Caco-2 (cell line): ENCODE data around the gene CECR2. TPM values are rescaled to one million over a fixed set of nuclear protein-coding genes. Genes with fewer than 3 reads are reported as not detected.

Experiments used
- BruUV-seq: library from RNA; stranded (reverse); fragments of 400-500 nt; replicated peaks from 2 replicates; lab custom pipeline; 2021; lab: Mats Ljungman, UMichigan
- CTCF ChIA-PET: fragments of 300-600 bp; sonication (Branson Sonifier 250); formaldehyde crosslinking; loops from one replicate; lab custom pipeline; 2022; ENCODE audit warnings: antibody characterized with exemption; lab: Charles Lee
- POLR2A ChIA-PET: fragments of 300-600 bp; sonication (Branson Sonifier 250); formaldehyde crosslinking; loops from one replicate; lab custom pipeline; 2022; ENCODE audit warnings: antibody characterized with exemption; lab: Charles Lee
- DNase-seq, 2 experiments: peaks; one replicate each; pipeline versions ENCODE4 v3.0.0 to v3.0.0-alpha.2; 2020 to 2022
- H3K27me3 ChIP-seq: replicated peaks from 2 replicates; pipeline ENCODE4 v1.6.0; 2011; ENCODE audit warnings: low read length; ENCODE audit not compliant: control insufficient read depth, insufficient read depth
- H3K36me3 ChIP-seq: 2 replicates; pipeline ENCODE4 v1.5.1; 2011; ENCODE audit warnings: low read length; ENCODE audit not compliant: control insufficient read depth, insufficient read depth
- H3K4me1 ChIP-seq: fragments of 250-450 bp; sonication (Bioruptor Pico); 2 replicates; pipeline ENCODE4 v1.5.1; 2020; ENCODE audit warnings: mild to moderate bottlenecking
- H3K4me3 ChIP-seq: 2 replicates; pipeline ENCODE4 v1.5.1; 2011; ENCODE audit warnings: low read depth, mild to moderate bottlenecking, control low read depth, low read length
- H3K9me3 ChIP-seq: fragments of 250-450 bp; sonication (Bioruptor Pico); 2 replicates; pipeline ENCODE4 v1.5.1; 2020; ENCODE audit warnings: mild to moderate bottlenecking, moderate library complexity
- H3K27ac Mint-ChIP-seq: one replicate; pipeline ENCODE4 v1.8.0; 2022; ENCODE audit warnings: mixed read lengths; ENCODE audit not compliant: unreplicated experiment
- H3K27me3 Mint-ChIP-seq: one replicate; pipeline ENCODE4 v1.8.0; 2022; ENCODE audit warnings: mixed read lengths; ENCODE audit not compliant: insufficient read depth, unreplicated experiment
- H3K36me3 Mint-ChIP-seq: one replicate; pipeline ENCODE4 v1.8.0; 2022; ENCODE audit warnings: mild to moderate bottlenecking, mixed read lengths; ENCODE audit not compliant: insufficient read depth, unreplicated experiment
- H3K4me1 Mint-ChIP-seq: one replicate; pipeline ENCODE4 v1.8.0; 2022; ENCODE audit warnings: low read depth, mixed read lengths; ENCODE audit not compliant: unreplicated experiment
- H3K4me3 Mint-ChIP-seq: one replicate; pipeline ENCODE4 v1.8.0; 2022; ENCODE audit warnings: mild to moderate bottlenecking, moderate library complexity, mixed read lengths; ENCODE audit not compliant: unreplicated experiment
- H3K9me3 Mint-ChIP-seq: one replicate; pipeline ENCODE4 v1.8.0; 2022; ENCODE audit warnings: mixed read lengths; ENCODE audit not compliant: unreplicated experiment
- CTCF ChIP-seq, 2 experiments: fragments of 200-600 bp in 1 of 2; IDR thresholded peaks; 1 replicate in 1 of 2; 2 replicates in 1 of 2; pipeline versions ENCODE4 v1.5.1 to v1.8.0; 2011 to 2022; ENCODE audit warnings: antibody characterized with exemption in 1 of 2, control low read depth in 1 of 2, inconsistent platforms in 1 of 2, low read depth in 1 of 2, low read length in 1 of 2, mild to moderate bottlenecking in 1 of 2, moderate library complexity in 1 of 2; ENCODE audit not compliant: insufficient read depth in 1 of 2, severe bottlenecking in 1 of 2, unreplicated experiment in 1 of 2
- intact Hi-C: fragments of 100-400 bp; cut with micrococcal nuclease; formaldehyde crosslinking; loops from one replicate; pipeline ENCODE4 v1.10.0; 2022; ENCODE audit not compliant: unreplicated experiment
- total RNA-seq: library from RNA; stranded (reverse); gene quantifications from 2 replicates; pipeline ENCODE4 v1.2.3, GENCODE V29; 2022

CECR2 gene
- total RNA-seq, 1 experiment from 2014 or later: 1.1 TPM

- H3K36me3 Mint-ChIP-seq: no peaks in the 10 kb centered on the region
- Histone ChIP-seq H3K27me3 (no peaks in the 10 kb centered on the region), H3K4me3 (no peak overlapping the region), H3K36me3 (no peaks in the 10 kb centered on the region), H3K4me1 (peaks cover 12% of the 10 kb centered on the region; the same call in 1 of the 2 replicates), H3K9me3 (no peaks in the 10 kb centered on the region)
- DNase-seq: no peak
- H3K27ac Mint-ChIP-seq: no peak overlapping the region
- BruUV-seq: no TSS peak
- H3K4me1 Mint-ChIP-seq: peaks cover 22% of the 10 kb centered on the region
- no peak overlapping the region for H3K4me3 Mint-ChIP-seq
- POLR2A ChIA-PET: no interaction called here
- no peaks in the 10 kb centered on the region for H3K27me3 Mint-ChIP-seq
- intact Hi-C loops: no loop called here
- no peak for TF ChIP-seq CTCF (IDR thresholded peaks at IDR 0.05; ENCODE audit: insufficient read depth in 1 of 2, low read depth in 1 of 2, low read length in 1 of 2, severe bottlenecking in 1 of 2, unreplicated experiment in 1 of 2)
- H3K9me3 Mint-ChIP-seq: no peaks in the 10 kb centered on the region
- CTCF ChIA-PET: no interaction called here
Observed at GRCh38 chr22:17566776-17567175, 197.5 kb downstream of the CECR2 start.

GRCh38 chr22:17569971-17570511 is 200.8 kb downstream of the CECR2 start:
- Mint-ChIP-seq H3K36me3 (no peaks in the 10 kb centered on the region), H3K4me3 (no peak overlapping the region), H3K27ac (no peak overlapping the region), H3K27me3 (no peaks in the 10 kb centered on the region), H3K4me1 (peaks cover 9% of the 10 kb centered on the region), H3K9me3 (no peaks in the 10 kb centered on the region)
- H3K9me3 ChIP-seq: no peaks in the 10 kb centered on the region
- POLR2A ChIA-PET: no interaction called here
- no peak overlapping the region for H3K4me3 ChIP-seq
- no peaks in the 10 kb centered on the region for H3K27me3 ChIP-seq
- no peaks in the 10 kb centered on the region for H3K4me1 ChIP-seq
- H3K36me3 ChIP-seq: no peaks in the 10 kb centered on the region
- TF ChIP-seq CTCF (IDR thresholded peaks at IDR 0.05; ENCODE audit: insufficient read depth in 1 of 2, low read depth in 1 of 2, low read length in 1 of 2, severe bottlenecking in 1 of 2, unreplicated experiment in 1 of 2): no peak
- CTCF ChIA-PET: no interaction called here
- BruUV-seq: no TSS peak
- DNase-seq: no peak
- intact Hi-C loops: no loop called here

- POLR2A ChIA-PET: interaction anchor here (0.6 kb wide), 1 partner anchor 55 kb away, joined by 11 read pairs; no protein-coding TSS in a partner anchor
- Mint-ChIP-seq H3K4me1 (peaks cover 9% of the 10 kb centered on the region), H3K27ac (no peak overlapping the region), H3K9me3 (no peaks in the 10 kb centered on the region), H3K27me3 (no peaks in the 10 kb centered on the region), H3K4me3 (no peak overlapping the region), H3K36me3 (no peaks in the 10 kb centered on the region)
- DNase-seq: no peak
- Histone ChIP-seq H3K4me3 (no peak overlapping the region), H3K27me3 (no peaks in the 10 kb centered on the region), H3K4me1 (no peaks in the 10 kb centered on the region), H3K36me3 (no peaks in the 10 kb centered on the region), H3K9me3 (no peaks in the 10 kb centered on the region)
- BruUV-seq: no TSS peak
- intact Hi-C loops: no loop called here
- CTCF ChIA-PET: interaction anchor here (0.6 kb wide), 1 partner anchor 70 kb away, joined by 3 read pairs; no protein-coding TSS in a partner anchor
- TF ChIP-seq CTCF (IDR thresholded peaks at IDR 0.05; ENCODE audit: insufficient read depth in 1 of 2, low read depth in 1 of 2, low read length in 1 of 2, severe bottlenecking in 1 of 2, unreplicated experiment in 1 of 2): no peak
Observed at GRCh38 chr22:17570851-17571631, 201.8 kb downstream of the CECR2 start.
